Measurements from ENCODE around the gene PLEKHA6.

The PLEKHA6 gene

GRCh38 chr1:204227996-204228785 is 131.5 kb downstream of the PLEKHA6 start:
- DNase-seq, result no peak

- DNase-seq, result no peak
Measured at GRCh38 chr1:204227351-204227750, 132.4 kb downstream of the PLEKHA6 start.

GRCh38 chr1:204225841-204226735 is 133.6 kb downstream of the PLEKHA6 start:
- no peak for DNase-seq

- no peak for DNase-seq
Measured at GRCh38 chr1:204224655-204225054, 135.1 kb downstream of the PLEKHA6 start.

- DNase-seq, result no peak
Measured at GRCh38 chr1:204223129-204223860, 136.4 kb downstream of the PLEKHA6 start.

- no peak for DNase-seq
Measured at GRCh38 chr1:204222764-204223055, 137.0 kb downstream of the PLEKHA6 start.

- DNase-seq, result no peak
Measured at GRCh38 chr1:204222006-204222763, 137.5 kb downstream of the PLEKHA6 start.

GRCh38 chr1:204221271-204221670 is 138.5 kb downstream of the PLEKHA6 start:
- no peak for DNase-seq

- DNase-seq, result no peak
Measured at GRCh38 chr1:204219971-204220616, 139.6 kb downstream of the PLEKHA6 start.

- no peak for DNase-seq
Measured at GRCh38 chr1:204218552-204218951, 141.2 kb downstream of the PLEKHA6 start.

GRCh38 chr1:204217648-204218000 is 142.1 kb downstream of the PLEKHA6 start:
- DNase-seq, result no peak

- no peak for DNase-seq
Measured at GRCh38 chr1:204216880-204217647, 142.7 kb downstream of the PLEKHA6 start.

- DNase-seq, result no peak
Measured at GRCh38 chr1:204216236-204216635, 143.5 kb downstream of the PLEKHA6 start.

GRCh38 chr1:204213668-204214662 is 145.8 kb downstream of the PLEKHA6 start, which contains the start of gene GOLT1A:
GOLT1A (minus strand) TSS chr1:204213988; CDS start chr1:204213906, 82 bp downstream.
- DNase-seq, result peak; percentile 58 to 62

- no peak for DNase-seq
Measured at GRCh38 chr1:204212715-204213114, 147.0 kb downstream of the PLEKHA6 start.

- no peak for DNase-seq
Measured at GRCh38 chr1:204211046-204211445, 148.7 kb downstream of the PLEKHA6 start.

- DNase-seq, result peak; percentile 17 to 66
Measured at GRCh38 chr1:204207136-204207616, 152.6 kb downstream of the PLEKHA6 start.

- DNase-seq, result no peak
Measured at GRCh38 chr1:204206121-204206520, 153.6 kb downstream of the PLEKHA6 start.

GRCh38 chr1:204205486-204205885 is 154.2 kb downstream of the PLEKHA6 start:
- DNase-seq, result no peak

- DNase-seq, result no peak
Measured at GRCh38 chr1:204204944-204205343, 154.8 kb downstream of the PLEKHA6 start.

Measured in inflammatory macrophage treated with lipopolysaccharide for 1 hour (primary cell).